Duodenal mucosa (tissue), 2 donors: ENCODE measurements around the gene NDUFB8.
"Not testable (repeated sequence)": the region's sequence is repeated elsewhere in the genome, so short reads cannot be mapped to it uniquely, and the experiment has no call there.

Experiments used
- H3K27ac ChIP-seq: one replicate; pipeline ENCODE4 v1.7.0; 2013; ENCODE audit warnings: low read depth, low read length
- H3K27me3 ChIP-seq, 2 donors: one replicate each; pipeline ENCODE4 v1.7.0; 2013; ENCODE audit warnings: low read length in 2 of 2, control low read depth in 1 of 2; ENCODE audit not compliant: insufficient read depth in 2 of 2, control insufficient read depth in 1 of 2
- H3K36me3 ChIP-seq, 2 donors: one replicate each; pipeline ENCODE4 v1.7.0; 2013; ENCODE audit warnings: low read length in 2 of 2, control low read depth in 1 of 2; ENCODE audit not compliant: insufficient read depth in 2 of 2, control insufficient read depth in 1 of 2
- H3K4me1 ChIP-seq, 2 donors: one replicate each; pipeline ENCODE4 v1.7.0; 2013; ENCODE audit warnings: low read length in 2 of 2, control low read depth in 1 of 2; ENCODE audit not compliant: insufficient read depth in 2 of 2, control insufficient read depth in 1 of 2
- H3K4me3 ChIP-seq, 2 donors: one replicate each; pipeline ENCODE4 v1.7.0; 2013; ENCODE audit warnings: low read length in 2 of 2, low read depth in 1 of 2
- H3K9ac ChIP-seq, 2 donors: one replicate each; pipeline ENCODE4 v1.7.0; 2013; ENCODE audit warnings: low read length in 2 of 2, low read depth in 1 of 2
- H3K9me3 ChIP-seq, 2 donors: one replicate each; pipeline ENCODE4 v1.7.0; 2013; ENCODE audit warnings: low read length in 2 of 2, control low read depth in 1 of 2; ENCODE audit not compliant: control insufficient read depth in 1 of 2

The NDUFB8 gene

DNA sequence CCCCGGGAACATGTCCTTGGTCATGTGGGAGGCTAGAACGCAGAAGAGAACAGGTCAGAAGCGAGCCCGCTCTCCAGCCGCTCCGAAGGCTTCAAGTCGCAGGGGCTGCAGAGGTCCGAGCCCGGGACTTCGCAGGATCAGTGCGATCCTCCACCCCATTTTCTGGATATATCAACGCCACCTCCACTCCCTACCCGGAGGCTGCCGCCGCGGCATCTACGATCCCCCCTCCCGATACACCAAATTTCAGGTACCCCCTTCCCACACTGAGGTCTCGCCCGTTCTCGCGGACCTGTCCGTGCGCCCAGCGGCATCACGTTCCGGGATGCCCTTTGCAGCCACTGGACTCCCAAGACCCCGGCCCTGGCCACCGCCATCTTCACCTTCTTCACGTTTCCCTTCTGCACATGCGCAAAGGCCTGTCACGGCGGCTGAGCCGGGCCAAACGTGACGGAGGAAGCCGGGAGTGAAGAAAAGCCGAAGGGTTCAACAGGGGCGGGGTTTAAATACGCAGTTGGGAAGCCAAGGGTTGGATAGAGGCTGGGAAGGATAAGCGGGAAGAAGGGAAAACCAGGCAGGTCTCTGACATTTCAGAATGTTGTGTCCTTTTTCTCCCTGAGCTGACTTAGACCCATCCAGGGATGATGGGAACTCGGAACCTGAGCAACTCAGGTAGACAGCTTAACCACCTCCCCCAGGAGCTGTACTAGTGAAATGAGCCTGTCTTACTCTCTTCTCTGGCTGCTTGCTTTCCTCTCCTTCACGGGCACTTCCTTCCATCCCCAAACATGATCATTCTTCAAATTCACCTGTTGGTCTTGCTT, at the start of gene NDUFB8:
NDUFB8 (minus strand) TSS at position 397 of the 824 bp plus-strand sequence; CDS start at position 377, 20 bp downstream.
- H3K4me1 ChIP-seq, result peaks cover 12 to 19% of the 10 kb centered on the region in 2 donors

DNA sequence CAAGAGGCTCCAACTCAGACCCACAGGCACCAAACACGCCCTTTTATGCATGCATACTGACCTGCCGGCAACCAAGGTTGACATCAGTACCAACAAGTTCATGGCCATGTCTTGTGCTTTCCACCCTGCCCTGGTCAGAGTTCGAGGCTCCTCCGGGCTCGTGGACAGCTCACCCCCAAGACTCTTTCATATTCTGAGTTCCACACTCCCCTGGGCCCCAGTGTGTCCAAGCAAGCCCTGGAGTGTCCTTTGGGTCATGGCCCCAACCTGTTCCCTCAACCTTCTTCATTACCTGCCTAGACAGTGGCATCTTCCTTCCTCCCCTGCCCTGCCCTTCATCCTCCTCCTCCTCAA, 46.6 kb upstream of the NDUFB8 start:
- H3K9ac ChIP-seq, result no peak overlapping the region
- no peaks in the 10 kb centered on the region for H3K4me1 ChIP-seq
- H3K36me3 ChIP-seq, result no peaks in the 10 kb centered on the region
- no peak overlapping the region for H3K4me3 ChIP-seq
- H3K9me3 ChIP-seq, result no peaks in the 10 kb centered on the region
- peaks cover 11 to 13% of the 10 kb centered on the region in 2 donors for H3K27me3 ChIP-seq
- H3K27ac ChIP-seq, result no peak overlapping the region

More for the DNA sequence above, at the start of gene NDUFB8:
- Histone ChIP-seq H3K36me3 (peaks cover 14 to 25% of the 10 kb centered on the region in 2 donors), H3K9ac (peak within 1 kb of the TSS; percentile 93 to 99), H3K27ac (peak within 1 kb of the TSS; percentile 34), H3K4me3 (peak within 1 kb of the TSS; percentile 92 to 99), H3K9me3 (no peaks in the 10 kb centered on the region), H3K27me3 (no peaks in the 10 kb centered on the region)

DNA sequence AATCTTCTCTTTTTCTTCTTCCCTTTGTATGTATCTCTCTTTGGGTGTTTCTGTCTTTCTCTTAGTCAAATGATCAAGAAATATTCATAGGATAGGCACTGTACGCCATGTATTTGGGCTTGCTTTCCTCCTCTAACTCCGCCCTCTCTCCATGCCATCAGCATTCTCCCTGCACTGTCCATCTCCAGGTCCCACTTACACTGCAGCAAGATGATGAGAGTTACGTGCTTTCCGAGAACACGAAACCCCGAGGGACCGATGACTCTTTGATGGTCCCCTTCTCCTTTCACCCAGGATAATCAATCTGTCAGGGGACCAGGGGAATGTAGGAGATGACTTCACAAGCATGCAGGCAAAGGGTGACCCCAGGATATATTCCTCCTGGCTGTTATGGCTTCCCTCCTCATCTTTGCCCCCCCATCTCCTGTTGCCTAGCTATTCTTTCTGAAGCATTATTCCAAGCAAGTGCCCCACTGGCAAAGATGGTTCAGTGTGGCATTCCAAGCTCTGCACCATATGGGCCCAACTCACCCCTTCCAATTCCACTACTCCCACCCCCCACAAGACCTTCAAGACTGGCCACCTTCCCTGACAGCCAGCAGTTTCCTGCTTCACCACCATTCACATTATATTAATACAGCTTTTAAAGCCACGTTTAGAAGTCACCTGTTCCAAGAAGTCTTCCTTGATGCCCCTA, 46.1 kb upstream of the NDUFB8 start:
- H3K27me3 ChIP-seq, result peaks cover 17 to 18% of the 10 kb centered on the region in 2 donors
- H3K27ac ChIP-seq, result no peak overlapping the region
- no peaks in the 10 kb centered on the region for H3K9me3 ChIP-seq
- H3K4me1 ChIP-seq, result no peaks in the 10 kb centered on the region
- no peaks in the 10 kb centered on the region for H3K36me3 ChIP-seq
- H3K4me3 ChIP-seq, result no peak overlapping the region
- no peak overlapping the region for H3K9ac ChIP-seq

DNA sequence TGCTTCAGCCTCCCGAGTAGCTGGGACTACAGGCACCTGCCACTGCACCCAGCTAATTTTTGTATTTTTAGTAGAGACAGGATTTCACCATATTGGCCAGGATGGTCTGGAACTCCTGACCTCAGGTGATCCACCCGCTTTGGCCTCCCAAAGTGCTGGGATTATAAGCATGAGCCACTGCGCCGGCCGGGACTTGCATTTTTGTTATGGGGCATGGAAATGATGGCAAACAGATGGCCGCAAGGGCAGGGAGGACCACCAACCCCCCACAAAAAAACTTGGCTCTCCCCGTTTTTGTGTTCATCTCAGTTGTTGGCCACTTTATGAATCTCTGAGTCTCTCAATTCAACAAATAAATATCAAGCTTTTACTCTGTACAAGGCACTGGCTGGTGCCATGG, 45.5 kb upstream of the NDUFB8 start:
- not testable (repeated sequence) for H3K27ac ChIP-seq, H3K9me3 ChIP-seq, H3K4me3 ChIP-seq, H3K4me1 ChIP-seq, H3K9ac ChIP-seq, H3K36me3 ChIP-seq
- peaks cover 22 to 24% of the 10 kb centered on the region in 2 donors for H3K27me3 ChIP-seq

DNA sequence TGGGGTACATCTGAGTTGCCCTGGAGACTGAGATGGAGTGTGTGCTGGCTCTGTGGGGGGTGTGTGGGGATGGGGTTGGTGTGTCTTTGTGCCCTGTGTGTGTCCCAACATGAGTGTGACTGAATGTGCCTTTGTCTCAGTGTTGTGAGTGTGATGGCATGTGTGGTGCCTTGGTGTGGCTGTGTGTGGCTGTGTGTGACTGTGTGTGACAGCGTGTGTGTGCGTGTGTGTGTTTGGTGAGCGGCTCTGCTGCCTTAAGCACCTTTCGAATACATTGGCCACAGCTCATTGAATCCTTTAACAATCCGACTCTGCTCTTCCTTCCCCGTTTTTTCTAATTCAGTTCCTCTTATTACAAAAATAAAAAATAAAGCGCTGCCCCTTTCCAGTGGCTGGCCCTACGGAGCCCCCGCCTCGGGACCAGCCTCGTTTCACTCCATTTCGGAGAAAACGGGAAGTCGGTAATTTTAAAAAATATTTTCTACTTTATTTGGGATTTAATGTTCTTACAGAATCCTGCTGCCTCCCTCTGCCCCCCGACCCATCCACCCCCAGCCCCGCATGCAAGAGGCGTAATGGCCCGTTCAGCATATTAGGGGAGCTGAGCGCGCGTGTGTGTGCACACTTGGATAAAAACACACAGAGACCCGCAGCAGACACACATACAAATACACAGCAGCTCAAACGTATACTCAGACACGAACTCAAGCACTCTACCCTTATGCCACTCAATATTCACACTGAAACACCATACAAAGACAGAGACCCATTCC, 41.6 kb upstream of the NDUFB8 start:
- H3K27me3 ChIP-seq, result peaks cover 45 to 55% of the 10 kb centered on the region in 2 donors

DNA sequence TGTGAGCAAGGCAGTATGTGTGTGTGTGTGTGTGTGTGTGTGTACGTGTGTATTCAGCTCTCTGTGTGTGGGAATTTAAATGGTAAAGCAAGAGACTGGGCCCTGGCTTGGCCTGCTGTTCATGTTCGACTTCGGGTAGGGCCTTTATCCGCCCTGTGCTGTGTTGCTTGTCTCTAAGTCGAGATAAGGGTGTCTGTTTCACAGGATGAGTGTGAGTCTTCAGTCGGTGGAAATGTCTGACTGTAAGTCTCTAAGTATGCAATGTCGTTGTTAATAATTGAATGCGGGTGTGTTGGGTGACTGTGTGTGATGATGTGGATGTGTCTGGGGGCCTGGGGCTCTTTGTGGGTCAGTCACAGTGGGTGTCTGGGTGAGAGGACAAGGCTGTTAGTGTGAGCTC, 40.8 kb upstream of the NDUFB8 start:
- Histone ChIP-seq H3K4me3 (no peak overlapping the region), H3K27ac (no peak overlapping the region), H3K9ac (no peak overlapping the region), H3K4me1 (no peaks in the 10 kb centered on the region), H3K27me3 (peaks cover 48 to 58% of the 10 kb centered on the region in 2 donors), H3K36me3 (no peaks in the 10 kb centered on the region), H3K9me3 (no peaks in the 10 kb centered on the region)

More for the DNA sequence above, 41.6 kb upstream of the NDUFB8 start:
- Histone ChIP-seq H3K4me3 (no peak overlapping the region), H3K4me1 (no peaks in the 10 kb centered on the region), H3K27ac (no peak overlapping the region), H3K9me3 (no peaks in the 10 kb centered on the region), H3K36me3 (no peaks in the 10 kb centered on the region), H3K9ac (no peak overlapping the region)

DNA sequence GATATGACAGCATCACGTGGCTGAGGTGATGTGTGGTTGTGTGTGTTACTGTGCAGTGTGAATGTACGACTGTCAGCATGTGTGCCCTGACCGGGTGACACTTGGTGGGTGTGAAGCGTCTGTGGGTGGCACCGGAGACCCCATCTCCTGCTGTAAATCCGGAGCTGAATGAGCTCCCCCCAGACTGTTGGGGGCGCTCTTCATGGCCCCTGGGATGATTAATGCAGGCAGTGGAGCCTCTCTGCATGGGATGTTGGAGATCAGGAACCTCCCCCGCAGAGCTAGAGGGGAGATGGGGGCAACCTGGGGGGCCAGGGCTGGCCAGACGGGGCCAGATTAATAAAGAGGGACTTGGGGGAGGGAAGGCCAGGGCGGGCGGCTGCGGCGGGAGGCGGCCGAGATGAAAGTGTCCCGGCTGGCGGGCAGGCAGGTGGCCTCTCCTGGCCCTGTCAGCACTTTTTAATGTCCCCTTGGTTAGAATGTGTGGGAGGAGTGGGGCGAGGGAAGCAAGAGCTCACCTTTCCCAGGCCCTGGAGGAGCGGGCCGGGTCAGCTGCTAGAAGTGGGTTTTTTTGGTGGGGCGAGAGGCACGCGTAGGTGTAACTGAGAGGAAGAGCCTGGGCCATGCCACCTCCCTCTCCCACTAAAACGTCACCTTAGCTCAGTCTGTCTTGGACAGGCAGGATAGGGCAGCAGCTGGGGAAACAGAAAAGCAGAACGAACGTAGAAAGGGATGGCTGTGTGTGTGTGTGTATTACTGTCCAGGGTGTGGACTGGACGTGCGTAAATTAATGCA, 40.2 kb upstream of the NDUFB8 start:
- Histone ChIP-seq H3K4me1 (no peaks in the 10 kb centered on the region), H3K4me3 (no peak overlapping the region), H3K27me3 (peaks cover 52 to 64% of the 10 kb centered on the region in 2 donors), H3K9ac (no peak overlapping the region), H3K9me3 (no peaks in the 10 kb centered on the region), H3K27ac (no peak overlapping the region), H3K36me3 (no peaks in the 10 kb centered on the region)

DNA sequence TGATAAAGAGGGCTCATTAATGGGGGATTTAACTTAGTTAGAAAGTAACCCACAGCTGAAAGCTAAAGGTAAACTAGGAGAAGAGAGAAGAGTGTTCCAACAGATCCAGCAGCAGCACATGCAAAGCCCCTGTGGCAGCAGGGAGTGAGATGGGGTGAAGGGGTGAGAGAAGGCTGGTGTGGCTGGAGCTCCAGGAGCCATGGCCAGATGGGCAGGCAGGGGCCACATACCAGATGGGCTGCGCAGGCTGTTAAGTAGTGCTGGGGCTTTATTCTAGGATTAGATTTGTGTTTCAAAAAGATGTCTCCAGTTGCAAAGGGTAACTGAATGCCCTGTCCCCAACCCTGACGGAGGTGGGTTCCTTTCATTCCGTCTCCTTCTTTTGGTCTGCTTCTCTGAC, 39.2 kb upstream of the NDUFB8 start:
- H3K9ac ChIP-seq, result no peak overlapping the region
- no peaks in the 10 kb centered on the region for H3K36me3 ChIP-seq
- H3K4me3 ChIP-seq, result no peak overlapping the region
- no peak overlapping the region for H3K27ac ChIP-seq
- no peaks in the 10 kb centered on the region for H3K9me3 ChIP-seq
- peaks cover 57 to 73% of the 10 kb centered on the region in 2 donors for H3K27me3 ChIP-seq
- no peaks in the 10 kb centered on the region for H3K4me1 ChIP-seq

DNA sequence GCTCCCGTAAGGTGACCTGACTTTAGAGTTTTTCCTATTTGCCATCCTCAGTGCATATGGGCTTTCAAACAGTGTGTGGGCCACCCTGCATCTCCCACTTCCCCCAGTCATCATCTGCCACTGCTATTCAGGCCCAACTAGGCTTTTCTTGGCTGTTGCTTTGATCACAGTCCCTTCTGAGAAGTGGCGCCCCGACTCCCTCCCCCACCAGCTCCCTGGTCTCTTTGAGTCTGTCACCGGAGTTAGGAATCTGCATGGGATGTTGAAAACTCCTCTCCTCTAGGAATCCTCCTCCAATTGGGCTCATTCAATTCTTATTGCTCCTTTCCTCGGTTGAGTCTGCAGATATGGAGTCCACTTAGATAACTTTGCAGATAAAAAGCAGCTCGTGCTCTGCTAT, 38.2 kb upstream of the NDUFB8 start:
- H3K4me1 ChIP-seq, result no peaks in the 10 kb centered on the region
- no peaks in the 10 kb centered on the region for H3K9me3 ChIP-seq
- H3K9ac ChIP-seq, result no peak overlapping the region
- H3K27ac ChIP-seq, result no peak overlapping the region
- no peak overlapping the region for H3K4me3 ChIP-seq
- no peaks in the 10 kb centered on the region for H3K36me3 ChIP-seq
- peaks cover 66 to 76% of the 10 kb centered on the region in 2 donors for H3K27me3 ChIP-seq
